ENCODE measurements around the gene CALB2.

The CALB2 gene

GRCh38 chr16:71389330-71389729, 30.8 kb downstream of the CALB2 start:
- no peak for DNase-seq (ENCODE audit: low spot score)

GRCh38 chr16:71396594-71396993, 38.1 kb downstream of the CALB2 start:
- no peak for DNase-seq (ENCODE audit: low spot score)

- DNase-seq (ENCODE audit: low spot score): no peak
Observed at GRCh38 chr16:71399801-71400563, 41.5 kb downstream of the CALB2 start.

GRCh38 chr16:71402007-71402406, 43.5 kb downstream of the CALB2 start:
- DNase-seq (ENCODE audit: low spot score): no peak

GRCh38 chr16:71402674-71403073, 44.2 kb downstream of the CALB2 start:
- DNase-seq (ENCODE audit: low spot score): no peak

- DNase-seq (ENCODE audit: low spot score): no peak
Observed at GRCh38 chr16:71404364-71404763, 45.8 kb downstream of the CALB2 start.

- no peak for DNase-seq (ENCODE audit: low spot score)
Observed at GRCh38 chr16:71406316-71406715, 47.8 kb downstream of the CALB2 start.

- DNase-seq (ENCODE audit: low spot score): no peak
Observed at GRCh38 chr16:71406724-71407123, 48.2 kb downstream of the CALB2 start.

GRCh38 chr16:71407731-71408130, 49.2 kb downstream of the CALB2 start:
- no peak for DNase-seq (ENCODE audit: low spot score)

GRCh38 chr16:71408536-71408935, 50.0 kb downstream of the CALB2 start:
- DNase-seq (ENCODE audit: low spot score): no peak

GRCh38 chr16:71409011-71409775, 50.7 kb downstream of the CALB2 start:
- no peak for DNase-seq (ENCODE audit: low spot score)

- no peak for DNase-seq (ENCODE audit: low spot score)
Observed at GRCh38 chr16:71410146-71410545, 51.6 kb downstream of the CALB2 start.

- DNase-seq (ENCODE audit: low spot score): peak; percentile 70
Observed at GRCh38 chr16:71412270-71413160, 54.0 kb downstream of the CALB2 start.

GRCh38 chr16:71413341-71413740, 54.8 kb downstream of the CALB2 start:
- DNase-seq (ENCODE audit: low spot score): no peak

GRCh38 chr16:71414038-71414437, 55.5 kb downstream of the CALB2 start:
- no peak for DNase-seq (ENCODE audit: low spot score)

GRCh38 chr16:71421911-71422310, 63.4 kb downstream of the CALB2 start:
- no peak for DNase-seq (ENCODE audit: low spot score)

GRCh38 chr16:71423016-71423415, 64.5 kb downstream of the CALB2 start:
- DNase-seq (ENCODE audit: low spot score): no peak

- DNase-seq (ENCODE audit: low spot score): no peak
Observed at GRCh38 chr16:71423865-71424264, 65.3 kb downstream of the CALB2 start.

- no peak for DNase-seq (ENCODE audit: low spot score)
Observed at GRCh38 chr16:71424626-71425025, 66.1 kb downstream of the CALB2 start.

GRCh38 chr16:71425746-71426068, 67.2 kb downstream of the CALB2 start:
- DNase-seq (ENCODE audit: low spot score): no peak

- DNase-seq (ENCODE audit: low spot score): peak; percentile 17
Observed at GRCh38 chr16:71426069-71426879, 67.8 kb downstream of the CALB2 start.
